Measurements from ENCODE around the gene SLFN13.
"Not testable (repeated sequence)": the region's sequence is repeated elsewhere in the genome, so short reads cannot be mapped to it uniquely, and the experiment has no call there.

SLFN13 gene

GRCh38 chr17:35406568-35406967 is 42.0 kb downstream of the SLFN13 start:
- no peak overlapping the region for H3K27ac ChIP-seq (ENCODE audit: extremely low read depth, low read depth, low read length)
- no peaks in the 10 kb centered on the region for H3K4me1 ChIP-seq (ENCODE audit: control insufficient read depth, insufficient read depth, low read length)
- H3K36me3 ChIP-seq (ENCODE audit: control insufficient read depth in 2 of 2, insufficient read depth in 1 of 2, low read length in 2 of 2), result peaks cover 0 to 4% of the 10 kb centered on the region in 2 experiments; a peak in 1 of 3 replicates
- TF ChIP-seq TCF7L2 (IDR thresholded peaks at IDR 0.05; ENCODE audit: borderline replicate concordance, low read depth, low read length) (no peak), ZNF707 (tag by site-specific recombination; IDR thresholded peaks at IDR 0.05) (no peak), ZNF266 (tag by site-specific recombination; IDR thresholded peaks at IDR 0.05; ENCODE audit: low read depth) (no peak), ZFP37 (tag by site-specific recombination; IDR thresholded peaks at IDR 0.05) (no peak), ZNF146 (tag by site-specific recombination; IDR thresholded peaks at IDR 0.05) (no peak), ZNF184 (tag by site-specific recombination; IDR thresholded peaks at IDR 0.05) (no peak), PRDM4 (tag by site-specific recombination; IDR thresholded peaks at IDR 0.05) (no peak), ZNF791 (tag by site-specific recombination; IDR thresholded peaks at IDR 0.05) (no peak), ZNF658 (tag by site-specific recombination; IDR thresholded peaks at IDR 0.05) (no peak), KLF8 (tag by site-specific recombination; IDR thresholded peaks at IDR 0.05) (no peak), ZNF280C (tag by site-specific recombination; IDR thresholded peaks at IDR 0.05) (no peak), ZNF837 (tag by site-specific recombination; IDR thresholded peaks at IDR 0.05) (no peak), BCL11A (tag by site-specific recombination; IDR thresholded peaks at IDR 0.05; ENCODE audit: low read depth) (no peak), ZNF335 (tag by site-specific recombination; conservative IDR thresholded peaks at IDR 0.05) (no peak), ZNF704 (tag by site-specific recombination; IDR thresholded peaks at IDR 0.05) (no peak), ZNF350 (tag by site-specific recombination; IDR thresholded peaks at IDR 0.05) (no peak)
- POLR2A ChIA-PET, result interaction anchor here (1.2 kb wide), 1 partner anchor 60 kb away, joined by 3 read pairs; no protein-coding TSS in a partner anchor
- H3K4me3 ChIP-seq (ENCODE audit: low read depth, low read length), result no peak overlapping the region
- CTCF ChIA-PET, result no interaction called here
- H3K9me3 ChIP-seq (ENCODE audit: control insufficient read depth, insufficient read depth, low read depth, low read length), result no peaks in the 10 kb centered on the region

- POLR2A ChIA-PET, result interaction anchor here (2.5 kb wide), 1 partner anchor 31 kb away, joined by 7 read pairs; the partner anchor contains the start of gene SLFN11
Measured at GRCh38 chr17:35404360-35404759, 44.2 kb downstream of the SLFN13 start.

GRCh38 chr17:35393783-35394182 is 54.8 kb downstream of the SLFN13 start:
- CTCF ChIA-PET, result interaction anchor here (0.7 kb wide), 1 partner anchor 52 kb away, joined by 3 read pairs; no protein-coding TSS in a partner anchor

More at GRCh38 chr17:35404360-35404759, 44.2 kb downstream of the SLFN13 start:
- Histone ChIP-seq H3K4me1 (ENCODE audit: control insufficient read depth, insufficient read depth, low read length) (no peaks in the 10 kb centered on the region), H3K9me3 (ENCODE audit: control insufficient read depth, insufficient read depth, low read depth, low read length) (no peaks in the 10 kb centered on the region), H3K36me3 (ENCODE audit: control insufficient read depth in 2 of 2, insufficient read depth in 1 of 2, low read length in 2 of 2) (peaks cover 0 to 4% of the 10 kb centered on the region in 2 experiments; a peak in 1 of 3 replicates), H3K4me3 (ENCODE audit: low read depth, low read length) (no peak overlapping the region), H3K27ac (ENCODE audit: extremely low read depth, low read depth, low read length) (no peak overlapping the region)
- CTCF ChIA-PET, result interaction anchor here (0.6 to 0.7 kb wide), 3 partner anchors 116 to 401 kb away, joined by 3 to 6 read pairs (median 4); no protein-coding TSS in a partner anchor
- peak; percentile 56; the same call in 1 of the 2 replicates for TF ChIP-seq PRDM6 (tag by site-specific recombination; IDR thresholded peaks at IDR 0.05)
- TF ChIP-seq ZFP69B (tag by site-specific recombination; IDR thresholded peaks at IDR 0.05), result no peak

More at GRCh38 chr17:35393783-35394182, 54.8 kb downstream of the SLFN13 start:
- H3K4me3 ChIP-seq (ENCODE audit: low read depth, low read length); H3K4me1 ChIP-seq (ENCODE audit: control insufficient read depth, insufficient read depth, low read length); H3K27ac ChIP-seq (ENCODE audit: extremely low read depth, low read depth, low read length); H3K36me3 ChIP-seq (ENCODE audit: control insufficient read depth in 2 of 2, insufficient read depth in 1 of 2, low read length in 2 of 2); H3K9me3 ChIP-seq (ENCODE audit: control insufficient read depth, insufficient read depth, low read depth, low read length): not testable (repeated sequence)
- POLR2A ChIA-PET, result interaction anchor here (0.8 kb wide), 1 partner anchor 20 kb away, joined by 3 read pairs; the partner anchor contains the start of gene SLFN11

Data from HEK293 (cell line).